ENCODE results near the gene HNRNPM.
"Not testable (repeated sequence)": the region's sequence is repeated elsewhere in the genome, so short reads cannot be mapped to it uniquely, and the experiment has no call there.

HNRNPM gene

DNA sequence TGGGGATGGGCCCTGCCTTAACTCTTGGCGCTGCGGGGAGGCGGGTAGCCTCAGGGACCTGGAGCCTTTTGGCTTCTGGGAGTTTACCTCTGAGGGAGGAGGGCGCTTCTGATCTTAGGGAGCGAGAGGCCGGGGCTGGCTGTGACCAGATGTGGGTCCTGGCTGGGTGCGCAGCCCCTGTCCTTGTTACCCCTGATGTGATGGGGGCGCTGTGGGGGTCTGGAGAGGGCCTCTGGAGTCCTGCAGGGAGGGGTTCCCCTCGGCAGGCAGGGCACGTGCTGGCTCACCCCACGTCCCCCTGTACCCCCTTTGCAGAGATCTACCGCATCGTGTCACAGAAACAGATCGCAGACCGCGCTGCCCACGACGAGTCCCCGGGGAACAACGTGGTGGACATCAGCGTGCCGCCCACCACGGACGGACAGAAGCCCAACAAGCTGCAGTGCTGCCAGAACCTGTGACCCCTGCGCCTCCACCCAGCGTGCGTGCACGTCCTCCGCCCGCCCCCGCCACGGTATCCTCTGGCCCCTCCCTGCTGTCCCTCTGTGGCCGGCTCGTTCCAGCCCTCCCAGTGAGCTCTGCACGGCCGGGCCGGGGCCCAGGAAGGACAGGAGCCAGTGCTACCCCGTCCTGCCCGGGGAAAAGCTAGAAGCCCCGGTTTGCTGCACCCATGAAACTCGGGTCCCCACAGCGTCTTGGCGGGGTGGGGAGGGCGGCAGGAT lies 41.5 kb upstream of the HNRNPM start:
- no peak for DNase-seq (ENCODE audit: low read depth in 1 of 2, low spot score in 1 of 2)
- Histone ChIP-seq H3K27ac (replicated peaks) (no peak overlapping the region), H3K27me3 (ENCODE audit: insufficient read depth, poor library complexity, severe bottlenecking) (no peaks in the 10 kb centered on the region), H3K4me3 (replicated peaks; ENCODE audit: insufficient read depth, low read length) (no peak overlapping the region)
- TF ChIP-seq, protein P1, sequence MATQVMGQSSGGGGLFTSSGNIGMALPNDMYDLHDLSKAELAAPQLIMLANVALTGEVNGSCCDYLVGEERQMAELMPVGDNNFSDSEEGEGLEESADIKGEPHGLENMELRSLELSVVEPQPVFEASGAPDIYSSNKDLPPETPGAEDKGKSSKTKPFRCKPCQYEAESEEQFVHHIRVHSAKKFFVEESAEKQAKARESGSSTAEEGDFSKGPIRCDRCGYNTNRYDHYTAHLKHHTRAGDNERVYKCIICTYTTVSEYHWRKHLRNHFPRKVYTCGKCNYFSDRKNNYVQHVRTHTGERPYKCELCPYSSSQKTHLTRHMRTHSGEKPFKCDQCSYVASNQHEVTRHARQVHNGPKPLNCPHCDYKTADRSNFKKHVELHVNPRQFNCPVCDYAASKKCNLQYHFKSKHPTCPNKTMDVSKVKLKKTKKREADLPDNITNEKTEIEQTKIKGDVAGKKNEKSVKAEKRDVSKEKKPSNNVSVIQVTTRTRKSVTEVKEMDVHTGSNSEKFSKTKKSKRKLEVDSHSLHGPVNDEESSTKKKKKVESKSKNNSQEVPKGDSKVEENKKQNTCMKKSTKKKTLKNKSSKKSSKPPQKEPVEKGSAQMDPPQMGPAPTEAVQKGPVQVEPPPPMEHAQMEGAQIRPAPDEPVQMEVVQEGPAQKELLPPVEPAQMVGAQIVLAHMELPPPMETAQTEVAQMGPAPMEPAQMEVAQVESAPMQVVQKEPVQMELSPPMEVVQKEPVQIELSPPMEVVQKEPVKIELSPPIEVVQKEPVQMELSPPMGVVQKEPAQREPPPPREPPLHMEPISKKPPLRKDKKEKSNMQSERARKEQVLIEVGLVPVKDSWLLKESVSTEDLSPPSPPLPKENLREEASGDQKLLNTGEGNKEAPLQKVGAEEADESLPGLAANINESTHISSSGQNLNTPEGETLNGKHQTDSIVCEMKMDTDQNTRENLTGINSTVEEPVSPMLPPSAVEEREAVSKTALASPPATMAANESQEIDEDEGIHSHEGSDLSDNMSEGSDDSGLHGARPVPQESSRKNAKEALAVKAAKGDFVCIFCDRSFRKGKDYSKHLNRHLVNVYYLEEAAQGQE (IDR thresholded peaks at IDR 0.05; ENCODE audit: insufficient replicate concordance, low read depth), result no peak
- TF ChIP-seq, protein P2, sequence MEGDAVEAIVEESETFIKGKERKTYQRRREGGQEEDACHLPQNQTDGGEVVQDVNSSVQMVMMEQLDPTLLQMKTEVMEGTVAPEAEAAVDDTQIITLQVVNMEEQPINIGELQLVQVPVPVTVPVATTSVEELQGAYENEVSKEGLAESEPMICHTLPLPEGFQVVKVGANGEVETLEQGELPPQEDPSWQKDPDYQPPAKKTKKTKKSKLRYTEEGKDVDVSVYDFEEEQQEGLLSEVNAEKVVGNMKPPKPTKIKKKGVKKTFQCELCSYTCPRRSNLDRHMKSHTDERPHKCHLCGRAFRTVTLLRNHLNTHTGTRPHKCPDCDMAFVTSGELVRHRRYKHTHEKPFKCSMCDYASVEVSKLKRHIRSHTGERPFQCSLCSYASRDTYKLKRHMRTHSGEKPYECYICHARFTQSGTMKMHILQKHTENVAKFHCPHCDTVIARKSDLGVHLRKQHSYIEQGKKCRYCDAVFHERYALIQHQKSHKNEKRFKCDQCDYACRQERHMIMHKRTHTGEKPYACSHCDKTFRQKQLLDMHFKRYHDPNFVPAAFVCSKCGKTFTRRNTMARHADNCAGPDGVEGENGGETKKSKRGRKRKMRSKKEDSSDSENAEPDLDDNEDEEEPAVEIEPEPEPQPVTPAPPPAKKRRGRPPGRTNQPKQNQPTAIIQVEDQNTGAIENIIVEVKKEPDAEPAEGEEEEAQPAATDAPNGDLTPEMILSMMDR (IDR thresholded peaks at IDR 0.05; ENCODE audit: insufficient read depth, low read length), result no peak
- no peak for TF ChIP-seq GABPA (IDR thresholded peaks at IDR 0.05; ENCODE audit: low read depth)
- TF ChIP-seq POLR2AphosphoS5 (IDR thresholded peaks at IDR 0.05; ENCODE audit: low read depth), result no peak
- no peak for TF ChIP-seq SPI1 (IDR thresholded peaks at IDR 0.05; ENCODE audit: borderline replicate concordance, low read depth)

DNA sequence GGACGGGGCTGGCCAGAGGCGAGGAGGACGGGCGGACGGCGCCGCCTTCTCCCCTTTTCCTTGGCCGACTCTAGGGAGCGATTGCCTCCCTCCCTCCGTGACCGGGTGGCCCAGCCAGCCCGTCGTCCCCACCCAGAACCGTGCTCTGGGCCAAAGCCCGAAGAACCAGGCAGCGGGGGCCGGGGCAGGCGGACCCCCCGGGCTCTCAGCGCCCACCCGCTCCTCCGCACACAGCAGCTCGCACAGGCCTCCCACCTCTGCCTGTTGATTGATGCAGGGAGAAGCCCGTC lies 41.0 kb upstream of the HNRNPM start:
- Histone ChIP-seq H3K4me3 (replicated peaks; ENCODE audit: insufficient read depth, low read length) (no peak overlapping the region), H3K27ac (replicated peaks) (no peak overlapping the region), H3K27me3 (ENCODE audit: insufficient read depth, poor library complexity, severe bottlenecking) (no peaks in the 10 kb centered on the region)
- no peak for DNase-seq (ENCODE audit: low read depth in 1 of 2, low spot score in 1 of 2)
- TF ChIP-seq, protein P1 (IDR thresholded peaks at IDR 0.05; ENCODE audit: insufficient replicate concordance, low read depth), result no peak
- TF ChIP-seq, protein P2 (IDR thresholded peaks at IDR 0.05; ENCODE audit: insufficient read depth, low read length), result no peak
- TF ChIP-seq GABPA (IDR thresholded peaks at IDR 0.05; ENCODE audit: low read depth), result no peak
- no peak for TF ChIP-seq POLR2AphosphoS5 (IDR thresholded peaks at IDR 0.05; ENCODE audit: low read depth)
- TF ChIP-seq SPI1 (IDR thresholded peaks at IDR 0.05; ENCODE audit: borderline replicate concordance, low read depth), result no peak

DNA sequence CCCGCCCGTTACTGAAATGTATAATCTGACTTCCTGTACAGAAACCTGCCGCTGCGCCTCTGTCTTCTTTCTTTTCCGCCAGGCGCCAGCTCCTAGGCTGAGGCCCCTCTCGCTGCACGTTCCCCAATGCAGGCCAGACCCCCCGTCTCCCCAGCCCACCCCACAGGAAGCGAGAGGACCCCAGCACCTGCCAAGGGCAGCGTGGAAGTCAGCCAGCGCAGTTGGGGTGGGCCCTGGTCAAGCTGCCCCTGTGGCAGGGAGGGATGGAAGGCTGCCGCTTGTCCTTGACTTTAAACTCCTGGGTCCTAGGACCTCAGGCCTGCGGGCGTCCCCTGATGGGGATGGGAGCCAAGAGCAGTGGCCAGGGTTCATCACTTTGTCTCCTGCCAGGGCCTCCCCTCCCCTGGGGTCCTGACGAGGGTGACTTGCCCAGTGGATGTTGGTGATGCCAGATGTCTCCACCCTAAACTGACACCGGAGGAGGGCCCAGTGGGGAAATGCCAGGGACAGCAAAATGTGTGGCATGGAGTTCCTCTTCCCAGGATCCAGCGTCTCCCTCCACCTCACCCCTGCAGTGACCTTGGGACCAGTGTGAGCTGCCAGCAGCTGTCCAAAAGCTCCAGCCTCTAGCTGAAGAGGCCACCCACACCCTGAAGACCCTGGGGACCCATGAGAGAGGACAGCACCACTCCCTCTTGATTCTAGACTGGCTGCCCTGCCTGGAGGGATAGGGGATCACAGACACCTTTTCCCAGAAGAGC lies 40.2 kb upstream of the HNRNPM start:
- Histone ChIP-seq H3K4me3 (replicated peaks; ENCODE audit: insufficient read depth, low read length) (no peak overlapping the region), H3K27ac (replicated peaks) (no peak overlapping the region), H3K27me3 (ENCODE audit: insufficient read depth, poor library complexity, severe bottlenecking) (no peaks in the 10 kb centered on the region)
- no peak for DNase-seq (ENCODE audit: low read depth in 1 of 2, low spot score in 1 of 2)
- TF ChIP-seq, protein P2 (IDR thresholded peaks at IDR 0.05; ENCODE audit: insufficient read depth, low read length), result no peak
- TF ChIP-seq POLR2AphosphoS5 (IDR thresholded peaks at IDR 0.05; ENCODE audit: low read depth) (no peak), SPI1 (IDR thresholded peaks at IDR 0.05; ENCODE audit: borderline replicate concordance, low read depth) (no peak)

DNA sequence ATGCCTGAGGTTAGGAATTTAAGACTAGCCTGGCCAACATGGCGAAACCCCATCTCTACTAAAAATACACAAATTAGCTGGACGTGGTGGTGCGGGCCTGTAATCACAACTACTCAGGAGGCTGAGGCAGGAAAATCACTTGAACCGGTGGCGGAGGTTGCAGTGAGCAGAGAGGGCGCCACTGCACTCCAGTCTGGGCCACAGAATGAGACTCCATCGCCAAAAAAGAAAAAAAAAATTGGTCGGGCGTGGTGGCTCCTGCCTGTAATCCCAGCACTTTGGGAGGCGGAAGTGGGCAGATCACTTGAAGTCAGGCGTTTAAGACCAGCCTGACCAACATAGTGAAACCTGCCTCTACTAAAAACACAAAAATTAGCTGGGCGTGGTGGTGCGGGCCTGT lies 34.1 kb upstream of the HNRNPM start:
- not testable (repeated sequence) for H3K4me3 ChIP-seq (replicated peaks; ENCODE audit: insufficient read depth, low read length); DNase-seq (ENCODE audit: low read depth in 1 of 2, low spot score in 1 of 2); H3K27ac ChIP-seq (replicated peaks); H3K27me3 ChIP-seq (ENCODE audit: insufficient read depth, poor library complexity, severe bottlenecking)

Measured in HL-60 (cell line).